Omental fat pad (tissue), 4 donors: ENCODE data around the gene ZSWIM6. TPM values are rescaled to one million over a fixed set of nuclear protein-coding genes. Genes with fewer than 3 reads are reported as not detected.

Experiments
- ATAC-seq: fragments of 150-250 bp; one replicate; pipeline ENCODE4 v1.9.1; 2016; ENCODE audit warnings: mild to moderate bottlenecking, moderate library complexity; ENCODE audit not compliant: low FRiP score
- DNase-seq: peaks from one replicate; pipeline ENCODE4 v3.0.0-alpha.2; 2019; ENCODE audit warnings: low spot score
- CTCF ChIP-seq, 3 donors: fragments of 450-650 bp; IDR thresholded peaks; one replicate each; pipeline ENCODE4 v1.5.1; 2016 to 2017; ENCODE audit warnings: antibody characterized with exemption in 3 of 3, mild to moderate bottlenecking in 3 of 3, moderate library complexity in 2 of 3
- total RNA-seq, 4 donors: library from RNA; depleted of rRNA; stranded (reverse); fragments of >200 nt; gene quantifications; one replicate each; pipeline ENCODE4 v1.1.0, GENCODE V29; 2016

ZSWIM6 gene
- total RNA-seq, 4 donors from 2014 or later, result 9.7 to 31.1 (median 18.6) TPM

- ATAC-seq, result peak; percentile 45
- TF ChIP-seq CTCF (IDR thresholded peaks at IDR 0.05), result peak in 1 of 3 donors; percentile 5
- no peak for DNase-seq
Observed at GRCh38 chr5:61330845-61331406, 1.1 kb upstream of the ZSWIM6 start.

GRCh38 chr5:61332358-61332749, 296 bp downstream of the ZSWIM6 start:
- ATAC-seq, result peak; percentile 0
- DNase-seq, result no peak
- TF ChIP-seq CTCF (IDR thresholded peaks at IDR 0.05), result no peak

GRCh38 chr5:61332851-61333320, 828 bp downstream of the ZSWIM6 start:
- TF ChIP-seq CTCF (IDR thresholded peaks at IDR 0.05), result no peak
- DNase-seq (no peak), ATAC-seq (peak; percentile 12)

GRCh38 chr5:61333321-61333953, 1.4 kb downstream of the ZSWIM6 start:
- DNase-seq (no peak), ATAC-seq (no peak)
- no peak for TF ChIP-seq CTCF (IDR thresholded peaks at IDR 0.05)

GRCh38 chr5:61333954-61334867, 2.2 kb downstream of the ZSWIM6 start:
- no peak for TF ChIP-seq CTCF (IDR thresholded peaks at IDR 0.05)
- ATAC-seq, result no peak
- DNase-seq, result no peak

GRCh38 chr5:61334868-61335615, 3.0 kb downstream of the ZSWIM6 start:
- no peak for TF ChIP-seq CTCF (IDR thresholded peaks at IDR 0.05)
- ATAC-seq (no peak), DNase-seq (no peak)
